Panc1 (cell line): ENCODE results near the gene EPS8L1. TPM values are rescaled to one million over a fixed set of nuclear protein-coding genes. Genes with fewer than 3 reads are reported as not detected.
A peak's percentile ranks its signal among the peaks of the same experiment; 100 is the strongest.

ENCODE experiments used
- ATAC-seq: fragments of 200-7000 bp; cut with Tn5 transposase; 2 replicates; pipeline ENCODE4 v1.9.1; 2020; ENCODE audit warnings: mild to moderate bottlenecking, moderate library complexity
- BruUV-seq: library from RNA; stranded (reverse); fragments of 400-500 nt; replicated peaks from 2 replicates; lab custom pipeline; 2021; lab: Mats Ljungman, UMichigan
- CTCF ChIA-PET: fragments of 300-600 bp; sonication (Branson Sonifier 250); formaldehyde crosslinking; loops from one replicate; lab custom pipeline; 2022; ENCODE audit warnings: antibody characterized with exemption; lab: Charles Lee
- POLR2A ChIA-PET: fragments of 300-600 bp; sonication (Branson Sonifier 250); formaldehyde crosslinking; loops from one replicate; lab custom pipeline; 2022; ENCODE audit warnings: antibody characterized with exemption; lab: Charles Lee
- DNase-seq: peaks from one replicate; pipeline ENCODE4 v3.0.0-alpha.2; 2010; ENCODE audit warnings: low read depth, low spot score
- H3K27ac ChIP-seq: 2 replicates; pipeline ENCODE4 v1.5.1; 2011; ENCODE audit warnings: mild to moderate bottlenecking, low read length, inconsistent platforms
- H3K27me3 ChIP-seq: fragments of 200-500 bp; sonication (Bioruptor generic); 2 replicates; pipeline ENCODE4 v1.6.0; 2014; ENCODE audit warnings: low read length, inconsistent platforms; ENCODE audit not compliant: control insufficient read depth, insufficient read depth
- H3K36me3 ChIP-seq: fragments of 200-500 bp; sonication (Bioruptor generic); 2 replicates; pipeline ENCODE4 v1.5.1; 2014; ENCODE audit warnings: inconsistent platforms, mild to moderate bottlenecking, low read length, moderate library complexity; ENCODE audit not compliant: control insufficient read depth, insufficient read depth
- H3K4me1 ChIP-seq: 2 replicates; pipeline ENCODE4 v1.5.1; 2011; ENCODE audit warnings: inconsistent platforms, mild to moderate bottlenecking, low read length, moderate library complexity; ENCODE audit not compliant: control insufficient read depth, insufficient read depth
- H3K4me3 ChIP-seq, 2 experiments: 2 replicates each; pipeline ENCODE4 v1.5.1; 2011 to 2012; ENCODE audit warnings: low read depth in 2 of 2, low read length in 2 of 2, mild to moderate bottlenecking in 2 of 2, inconsistent platforms in 1 of 2, moderate library complexity in 1 of 2
- H3K9me3 ChIP-seq: fragments of 200-500 bp; sonication (Bioruptor generic); 2 replicates; pipeline ENCODE4 v1.5.1; 2014; ENCODE audit warnings: low read depth, mild to moderate bottlenecking, inconsistent platforms, low read length, moderate library complexity; ENCODE audit not compliant: control insufficient read depth, insufficient read depth
- POLR2AphosphoS5 ChIP-seq: IDR thresholded peaks from 2 replicates; pipeline ENCODE4 v1.6.1; 2012; ENCODE audit warnings: mild to moderate bottlenecking, low read depth, low read length, moderate library complexity
- SIN3A ChIP-seq: IDR thresholded peaks from 2 replicates; pipeline ENCODE4 v1.6.1; 2012; ENCODE audit warnings: low read depth, mild to moderate bottlenecking, low read length, moderate library complexity, borderline replicate concordance; ENCODE audit not compliant: insufficient read depth
- TCF7L2 ChIP-seq: IDR thresholded peaks from 2 replicates; pipeline ENCODE4 v1.6.1; 2011; ENCODE audit warnings: mild to moderate bottlenecking, low read depth, low read length, inconsistent platforms
- in situ Hi-C: cut with HindIII; loops from 2 replicates; pipeline ENCODE4 v1.10.0; 2016; ENCODE audit warnings: low sequenced_read_pairs, low pct_unique_long_range_greater_than_20kb
- intact Hi-C: fragments of 100-400 bp; cut with micrococcal nuclease; formaldehyde crosslinking; loops from one replicate; pipeline ENCODE4 v1.10.0; 2022; ENCODE audit not compliant: unreplicated experiment
- total RNA-seq: library from RNA; stranded (reverse); gene quantifications from one replicate; pipeline ENCODE4 v1.2.1, GENCODE V29; 2021; ENCODE audit not compliant: unreplicated experiment
- TF ChIP-seq, protein P1 (sequence below): fragments of 450-650 bp; IDR thresholded peaks from 2 replicates; pipeline ENCODE4 v1.5.1; 2017; ENCODE audit warnings: mild to moderate bottlenecking
- TF ChIP-seq, protein P2 (sequence below), 2 experiments: IDR thresholded peaks; 2 replicates each; pipeline ENCODE4 v1.6.1; 2011 to 2012; ENCODE audit warnings: low read depth in 2 of 2, control low read depth in 1 of 2, low read length in 1 of 2, mild to moderate bottlenecking in 1 of 2, moderate library complexity in 1 of 2; ENCODE audit not compliant: insufficient read depth in 1 of 2

Gene EPS8L1
- total RNA-seq, 1 experiment from 2014 or later = 11.0 TPM

DNA sequence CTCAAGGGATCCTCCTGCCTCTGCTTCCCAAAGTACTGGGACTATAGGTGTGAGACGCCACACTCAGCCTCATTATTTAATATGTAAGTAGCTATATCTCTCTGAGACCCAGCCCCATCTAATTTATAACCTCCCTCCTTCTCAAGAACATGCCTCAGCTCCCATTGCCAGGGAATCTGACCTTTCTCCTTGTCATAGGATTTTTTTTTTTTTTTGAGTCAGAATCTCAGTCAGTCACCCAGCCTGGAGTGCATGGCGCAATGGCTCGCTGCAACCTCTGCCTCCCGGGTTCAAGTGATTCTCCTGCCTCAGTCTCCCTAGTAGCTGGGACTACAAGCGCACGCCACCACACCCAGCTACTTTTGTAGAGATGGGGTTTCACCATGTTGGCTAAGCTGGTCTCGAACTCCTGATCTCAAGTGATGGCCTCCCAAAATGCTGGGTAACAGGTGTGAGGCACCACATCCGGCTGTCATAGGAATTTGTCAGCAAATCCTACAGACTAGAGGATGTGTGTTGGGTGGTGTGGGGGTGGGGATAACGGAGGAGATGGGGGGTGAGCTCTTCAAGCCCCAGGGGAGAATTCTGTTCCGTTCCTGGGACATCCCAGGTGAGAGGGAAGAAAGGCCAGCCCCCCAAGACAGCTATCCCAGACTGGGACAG lies 5.1 kb upstream of the EPS8L1 start:
- ATAC-seq (peak; percentile 5; the same call in 1 of the 2 replicates), DNase-seq (no peak)
- H3K27ac ChIP-seq = no peak overlapping the region
- CTCF ChIA-PET = interaction anchor here (0.6 to 0.8 kb wide), 2 partner anchors 82 to 130 kb away, joined by 3 read pairs; no protein-coding TSS in a partner anchor
- POLR2A ChIA-PET = interaction anchor here (0.7 kb wide), 2 partner anchors 17 to 138 kb away, joined by 3 to 7 read pairs; no protein-coding TSS in a partner anchor
- peaks cover 27% of the 10 kb centered on the region for H3K4me1 ChIP-seq
- H3K36me3 ChIP-seq = no peaks in the 10 kb centered on the region
- in situ Hi-C loops = no loop called here
- H3K4me3 ChIP-seq = no peak overlapping the region
- TF ChIP-seq SIN3A (no peak), POLR2AphosphoS5 (no peak), TCF7L2 (no peak)
- TF ChIP-seq, protein P1, sequence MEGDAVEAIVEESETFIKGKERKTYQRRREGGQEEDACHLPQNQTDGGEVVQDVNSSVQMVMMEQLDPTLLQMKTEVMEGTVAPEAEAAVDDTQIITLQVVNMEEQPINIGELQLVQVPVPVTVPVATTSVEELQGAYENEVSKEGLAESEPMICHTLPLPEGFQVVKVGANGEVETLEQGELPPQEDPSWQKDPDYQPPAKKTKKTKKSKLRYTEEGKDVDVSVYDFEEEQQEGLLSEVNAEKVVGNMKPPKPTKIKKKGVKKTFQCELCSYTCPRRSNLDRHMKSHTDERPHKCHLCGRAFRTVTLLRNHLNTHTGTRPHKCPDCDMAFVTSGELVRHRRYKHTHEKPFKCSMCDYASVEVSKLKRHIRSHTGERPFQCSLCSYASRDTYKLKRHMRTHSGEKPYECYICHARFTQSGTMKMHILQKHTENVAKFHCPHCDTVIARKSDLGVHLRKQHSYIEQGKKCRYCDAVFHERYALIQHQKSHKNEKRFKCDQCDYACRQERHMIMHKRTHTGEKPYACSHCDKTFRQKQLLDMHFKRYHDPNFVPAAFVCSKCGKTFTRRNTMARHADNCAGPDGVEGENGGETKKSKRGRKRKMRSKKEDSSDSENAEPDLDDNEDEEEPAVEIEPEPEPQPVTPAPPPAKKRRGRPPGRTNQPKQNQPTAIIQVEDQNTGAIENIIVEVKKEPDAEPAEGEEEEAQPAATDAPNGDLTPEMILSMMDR = no peak
- TF ChIP-seq, protein P2, sequence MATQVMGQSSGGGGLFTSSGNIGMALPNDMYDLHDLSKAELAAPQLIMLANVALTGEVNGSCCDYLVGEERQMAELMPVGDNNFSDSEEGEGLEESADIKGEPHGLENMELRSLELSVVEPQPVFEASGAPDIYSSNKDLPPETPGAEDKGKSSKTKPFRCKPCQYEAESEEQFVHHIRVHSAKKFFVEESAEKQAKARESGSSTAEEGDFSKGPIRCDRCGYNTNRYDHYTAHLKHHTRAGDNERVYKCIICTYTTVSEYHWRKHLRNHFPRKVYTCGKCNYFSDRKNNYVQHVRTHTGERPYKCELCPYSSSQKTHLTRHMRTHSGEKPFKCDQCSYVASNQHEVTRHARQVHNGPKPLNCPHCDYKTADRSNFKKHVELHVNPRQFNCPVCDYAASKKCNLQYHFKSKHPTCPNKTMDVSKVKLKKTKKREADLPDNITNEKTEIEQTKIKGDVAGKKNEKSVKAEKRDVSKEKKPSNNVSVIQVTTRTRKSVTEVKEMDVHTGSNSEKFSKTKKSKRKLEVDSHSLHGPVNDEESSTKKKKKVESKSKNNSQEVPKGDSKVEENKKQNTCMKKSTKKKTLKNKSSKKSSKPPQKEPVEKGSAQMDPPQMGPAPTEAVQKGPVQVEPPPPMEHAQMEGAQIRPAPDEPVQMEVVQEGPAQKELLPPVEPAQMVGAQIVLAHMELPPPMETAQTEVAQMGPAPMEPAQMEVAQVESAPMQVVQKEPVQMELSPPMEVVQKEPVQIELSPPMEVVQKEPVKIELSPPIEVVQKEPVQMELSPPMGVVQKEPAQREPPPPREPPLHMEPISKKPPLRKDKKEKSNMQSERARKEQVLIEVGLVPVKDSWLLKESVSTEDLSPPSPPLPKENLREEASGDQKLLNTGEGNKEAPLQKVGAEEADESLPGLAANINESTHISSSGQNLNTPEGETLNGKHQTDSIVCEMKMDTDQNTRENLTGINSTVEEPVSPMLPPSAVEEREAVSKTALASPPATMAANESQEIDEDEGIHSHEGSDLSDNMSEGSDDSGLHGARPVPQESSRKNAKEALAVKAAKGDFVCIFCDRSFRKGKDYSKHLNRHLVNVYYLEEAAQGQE (IDR thresholded peaks at IDR 0.05; ENCODE audit: insufficient read depth in 1 of 2, low read depth in 2 of 2, low read length in 1 of 2) = no peak
- intact Hi-C loops = no loop called here
- BruUV-seq = no TSS peak
- no peaks in the 10 kb centered on the region for H3K9me3 ChIP-seq
- H3K27me3 ChIP-seq = no peaks in the 10 kb centered on the region

DNA sequence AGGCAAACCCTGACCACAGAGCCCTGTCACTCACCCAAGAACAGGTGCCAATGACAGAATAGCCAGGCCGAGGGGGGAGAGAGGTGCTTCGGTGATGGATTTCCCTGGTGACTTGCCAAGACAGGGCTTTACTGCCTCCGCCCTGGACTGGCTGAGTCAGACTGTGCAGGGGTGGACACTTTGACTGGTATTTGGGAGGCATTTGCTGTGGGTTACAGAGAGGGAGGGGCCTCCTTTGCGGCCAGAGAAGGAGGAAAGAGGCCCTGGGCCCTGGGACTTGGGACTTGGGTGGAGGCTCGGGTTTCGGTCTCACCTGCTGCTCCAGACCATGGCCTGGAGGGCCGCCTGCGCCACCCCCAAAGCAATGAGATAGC lies 4.6 kb upstream of the EPS8L1 start:
- peaks cover 27% of the 10 kb centered on the region for H3K4me1 ChIP-seq
- ATAC-seq = peak; percentile 88
- H3K4me3 ChIP-seq = no peak overlapping the region
- ChIA-PET POLR2A (interaction anchor here (0.7 kb wide), 1 partner anchor 138 kb away, joined by 3 read pairs; no protein-coding TSS in a partner anchor), CTCF (interaction anchor here (0.8 kb wide), 1 partner anchor 131 kb away, joined by 3 read pairs; no protein-coding TSS in a partner anchor)
- intact Hi-C loops (no loop called here), in situ Hi-C loops (no loop called here)
- TF ChIP-seq, protein P2 (IDR thresholded peaks at IDR 0.05; ENCODE audit: insufficient read depth in 1 of 2, low read depth in 2 of 2, low read length in 1 of 2) = no peak
- TF ChIP-seq SIN3A (no peak), TCF7L2 (no peak), POLR2AphosphoS5 (no peak)
- TF ChIP-seq, protein P1 = no peak
- DNase-seq = peak; percentile 90
- H3K36me3 ChIP-seq = no peaks in the 10 kb centered on the region
- H3K27me3 ChIP-seq = no peaks in the 10 kb centered on the region
- H3K9me3 ChIP-seq = no peaks in the 10 kb centered on the region
- BruUV-seq = no TSS peak
- peak overlapping the region; percentile 18 for H3K27ac ChIP-seq
